Transverse colon (tissue), 4 donors: ENCODE measurements around the gene ALOX15. TPM values are rescaled to one million over a fixed set of nuclear protein-coding genes. Genes with fewer than 3 reads are reported as not detected.

Experiments used
- DNase-seq: peaks from one replicate; pipeline ENCODE4 v3.0.0-alpha.2; 2019
- H3K27ac ChIP-seq, 4 donors: fragments of 200-600 bp; sonication (generic); 2 replicates each; pipeline ENCODE4 v1.5.1; 2016 to 2018; ENCODE audit warnings: inconsistent platforms in 4 of 4
- H3K27me3 ChIP-seq: fragments of 200-600 bp; sonication (generic); 2 replicates; pipeline ENCODE4 v1.5.1; 2017; ENCODE audit warnings: inconsistent platforms
- H3K36me3 ChIP-seq, 4 donors: fragments of 200-600 bp; sonication (generic); 2 replicates each; pipeline ENCODE4 v1.5.1; 2017 to 2019; ENCODE audit warnings: inconsistent platforms in 4 of 4
- H3K4me1 ChIP-seq, 4 donors: fragments of 200-600 bp; sonication (generic); 2 replicates each; pipeline ENCODE4 v1.5.1; 2017 to 2020; ENCODE audit warnings: inconsistent platforms in 4 of 4
- H3K4me3 ChIP-seq, 4 donors: fragments of 200-600 bp; sonication (generic); 1 replicate in 1 of 4; 2 replicates in 3 of 4; pipeline versions ENCODE4 v1.5.1 to v1.6.1; 2017 to 2019; ENCODE audit warnings: inconsistent platforms in 4 of 4
- H3K9me3 ChIP-seq, 2 donors: fragments of 200-600 bp; sonication (generic); 2 replicates each; pipeline ENCODE4 v1.5.1; 2017 to 2019; ENCODE audit warnings: inconsistent platforms in 2 of 2
- CTCF ChIP-seq, 5 experiments: fragments of 200-600 bp in 3 of 5; fragments of 450-650 bp in 2 of 5; sonication (generic) in 3 of 5; IDR thresholded peaks; 1 replicate in 2 of 5; 2 replicates in 3 of 5; pipeline ENCODE4 v1.5.1; 2016 to 2017; ENCODE audit warnings: antibody characterized with exemption in 5 of 5, inconsistent platforms in 3 of 5, mild to moderate bottlenecking in 2 of 5, moderate library complexity in 1 of 5
- EP300 ChIP-seq: sonication (generic); formaldehyde crosslinking; IDR thresholded peaks from one replicate; pipeline ENCODE4 v1.6.1; 2017; ENCODE audit warnings: antibody characterized with exemption, low read depth
- POLR2A ChIP-seq: fragments of 450-650 bp; IDR thresholded peaks from one replicate; pipeline ENCODE4 v1.6.1; 2016; ENCODE audit warnings: antibody characterized with exemption, mild to moderate bottlenecking, moderate library complexity
- POLR2AphosphoS5 ChIP-seq, 3 donors: sonication (generic); formaldehyde crosslinking; IDR thresholded peaks; one replicate each; pipeline ENCODE4 v1.6.1; 2016; ENCODE audit warnings: antibody characterized with exemption in 3 of 3
- WGBS, 2 donors: methylation state at CpG; one replicate each; pipeline ENCODE4 v1.1.5; 2018; ENCODE audit warnings: low coverage in 1 of 2; 5-methylcytosine and 5-hydroxymethylcytosine counted together
- in situ Hi-C, 4 donors: fragments of 200-750 bp; cut with MboI; loops; one replicate each; pipeline versions ENCODE4 v1.15.0 to v1.15.1; 2017; ENCODE audit warnings: low sequenced_read_pairs in 3 of 4, low pct_ligation_motif_present in 1 of 4, low pct_unique_long_range_greater_than_20kb in 1 of 4
- intact Hi-C: fragments of 100-400 bp; cut with DNase I; formaldehyde crosslinking; loops from one replicate; pipeline ENCODE4 v1.15.1; 2023; ENCODE audit warnings: low total_unique reads
- total RNA-seq, 4 donors: library from RNA; depleted of rRNA; stranded (reverse); fragments of >200 nt; gene quantifications; one replicate each; pipeline ENCODE4 v1.1.0, GENCODE V29; 2016

ALOX15 gene
- total RNA-seq, 4 donors from 2014 or later: 0.41 to 0.48 TPM; not detected in 2

DNA sequence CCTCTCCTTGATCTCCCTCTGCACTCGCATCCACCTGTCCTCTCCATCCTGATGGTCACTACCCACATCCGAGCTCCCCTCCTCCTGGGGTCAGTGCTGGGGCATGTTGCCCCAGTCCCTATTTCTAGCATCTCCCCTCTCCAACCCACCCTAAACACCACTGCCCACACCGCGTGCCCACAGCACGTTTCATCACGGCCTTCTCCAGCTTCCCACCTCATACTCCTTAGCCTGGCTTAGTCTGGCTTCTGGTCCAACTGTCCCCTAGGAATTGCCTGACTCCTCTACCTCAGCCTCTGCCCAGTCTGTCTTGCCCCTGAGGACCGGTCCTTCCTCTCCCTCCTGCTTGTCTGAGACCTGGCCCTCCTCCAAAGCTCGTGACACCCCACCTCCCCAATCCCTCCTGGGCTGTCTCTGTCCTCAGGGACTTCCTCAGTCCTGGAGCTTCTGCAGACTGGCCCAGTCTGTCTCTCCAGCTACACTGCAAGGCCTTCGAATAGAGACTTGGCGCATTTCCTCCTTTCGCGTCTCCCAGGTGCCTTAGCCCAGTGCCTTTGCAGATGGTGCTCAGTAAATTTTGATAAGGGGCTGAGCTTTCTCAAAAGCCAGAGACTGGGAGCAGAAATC lies 4.9 kb downstream of the ALOX15 start:
- H3K9me3 ChIP-seq: no peaks in the 10 kb centered on the region
- no peak overlapping the region for H3K27ac ChIP-seq
- DNase-seq: no peak
- intact Hi-C loops: no loop called here
- H3K36me3 ChIP-seq: no peaks in the 10 kb centered on the region
- H3K27me3 ChIP-seq: peaks cover 67% of the 10 kb centered on the region
- H3K4me1 ChIP-seq: peaks cover 0 to 15% (median 11%) of the 10 kb centered on the region in 4 donors
- in situ Hi-C loops: loop anchor here in 1 of 4 donors (25.0 kb wide), 1 partner anchor 199 kb away; the partner anchor contains the start of gene SPNS3
- no peak overlapping the region for H3K4me3 ChIP-seq
- 55 to 65% methylated on average over 3 to 12 of the region's 12 CpGs for WGBS, 2 donors
- TF ChIP-seq POLR2A: no peak

GRCh38 chr17:4635823-4636375 lies 5.6 kb downstream of the ALOX15 start:
- no peaks in the 10 kb centered on the region for H3K9me3 ChIP-seq
- no peak for TF ChIP-seq POLR2A
- TF ChIP-seq POLR2AphosphoS5 (IDR thresholded peaks at IDR 0.05): no peak
- no peak for TF ChIP-seq CTCF (IDR thresholded peaks at IDR 0.05)
- TF ChIP-seq EP300: no peak
- peak; percentile 20 for DNase-seq
- H3K36me3 ChIP-seq: no peaks in the 10 kb centered on the region
- H3K27ac ChIP-seq: no peak overlapping the region
- intact Hi-C loops: loop anchor here (1.0 kb wide), 1 partner anchor 18 kb away; no protein-coding TSS in a partner anchor
- H3K4me3 ChIP-seq: no peak overlapping the region
- peaks cover 0 to 9% (median 7%) of the 10 kb centered on the region in 4 donors for H3K4me1 ChIP-seq
- WGBS, 2 donors: 12% methylated on average over 10 of the region's 10 CpGs; no CpG with 5 or more reads in 1 of the 2 donors
- in situ Hi-C loops: loop anchor here in 1 of 4 donors (25.0 kb wide), 1 partner anchor 199 kb away; the partner anchor contains the start of gene SPNS3
- peaks cover 63% of the 10 kb centered on the region for H3K27me3 ChIP-seq

- peaks cover 0 to 9% (median 7%) of the 10 kb centered on the region in 4 donors for H3K4me1 ChIP-seq
- no peak overlapping the region for H3K27ac ChIP-seq
- no peaks in the 10 kb centered on the region for H3K36me3 ChIP-seq
- peaks cover 58% of the 10 kb centered on the region for H3K27me3 ChIP-seq
- 54 to 60% methylated on average over 4 of the region's 4 CpGs for WGBS, 2 donors
- intact Hi-C loops: loop anchor here (1.0 kb wide), 1 partner anchor 17 kb away; no protein-coding TSS in a partner anchor
- in situ Hi-C loops: loop anchor here in 1 of 4 donors (25.0 kb wide), 1 partner anchor 198 kb away; the partner anchor contains the start of gene SPNS3
- H3K9me3 ChIP-seq: no peaks in the 10 kb centered on the region
- H3K4me3 ChIP-seq: no peak overlapping the region
- TF ChIP-seq EP300 (no peak), CTCF (IDR thresholded peaks at IDR 0.05) (no peak), POLR2AphosphoS5 (IDR thresholded peaks at IDR 0.05) (no peak), POLR2A (no peak)
- DNase-seq: no peak
Observed at GRCh38 chr17:4634976-4635375, 6.5 kb downstream of the ALOX15 start.

DNA sequence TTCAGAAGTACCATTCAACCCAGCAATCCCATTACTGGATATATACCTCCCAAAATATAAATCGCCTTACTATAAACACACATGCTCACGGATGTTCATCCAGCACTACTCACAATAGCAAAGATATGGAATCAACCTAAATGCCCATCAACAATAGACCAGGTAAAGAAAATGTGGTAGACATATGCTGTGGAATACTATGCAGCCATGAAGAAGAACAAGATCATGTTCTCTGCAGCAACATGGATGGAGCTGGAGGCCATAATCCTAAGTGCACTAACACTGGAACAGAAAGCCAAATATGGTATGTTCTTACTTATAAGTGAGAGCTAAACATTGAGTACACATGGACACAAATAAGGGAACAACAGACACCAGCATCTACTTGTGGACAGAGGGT lies 7.8 kb downstream of the ALOX15 start:
- H3K27me3 ChIP-seq: peaks cover 49% of the 10 kb centered on the region
- no peaks in the 10 kb centered on the region for H3K9me3 ChIP-seq
- no peak for DNase-seq
- WGBS, 2 donors: 98% methylated on average over 2 of the region's 2 CpGs; no CpG with 5 or more reads in 1 of the 2 donors
- TF ChIP-seq POLR2A (no peak), CTCF (IDR thresholded peaks at IDR 0.05) (no peak), EP300 (no peak), POLR2AphosphoS5 (IDR thresholded peaks at IDR 0.05) (no peak)
- intact Hi-C loops (no loop called here), in situ Hi-C loops (loop anchor here in 1 of 4 donors (25.0 kb wide), 1 partner anchor 196 kb away; the partner anchor contains the start of gene SPNS3)
- no peak overlapping the region for H3K27ac ChIP-seq
- H3K4me3 ChIP-seq: no peak overlapping the region
- H3K36me3 ChIP-seq: no peaks in the 10 kb centered on the region
- peaks cover 0 to 4% (median 2%) of the 10 kb centered on the region in 4 donors for H3K4me1 ChIP-seq
